Measurements from ENCODE around the gene ST6GALNAC6. TPM values are rescaled to one million over a fixed set of nuclear protein-coding genes. Genes with fewer than 3 reads are reported as not detected.

ST6GALNAC6 gene
- total and polyA plus RNA-seq, 2 of the 8 experiments (the other 6 are each of a cell fraction or from before 2014, with no cell fraction given), result 43.7 to 64.4 TPM

- FAIRE-seq, result no peak
- peaks cover 6 to 28% (median 16%) of the 10 kb centered on the region in 4 experiments; a peak in 6 of 8 replicates for H3K36me3 ChIP-seq (ENCODE audit: control insufficient read depth in 2 of 4, insufficient read depth in 4 of 4, low read length in 3 of 4)
- CTCF ChIA-PET (ENCODE audit: partially characterized antibody), result interaction anchor here (0.6 to 2.1 kb wide), 12 partner anchors 9 to 298 kb away, joined by 3 to 10 read pairs (median 3); partner anchors contain the start of gene ST6GALNAC6
Observed at GRCh38 chr9:127887792-127888191, 11.6 kb downstream of the ST6GALNAC6 start.

More at GRCh38 chr9:127887792-127888191, 11.6 kb downstream of the ST6GALNAC6 start:
- Histone ChIP-seq H2BK12ac (ENCODE audit: low read depth, low read length) (no peak overlapping the region), H3K9me3 (ENCODE audit: insufficient read depth in 2 of 2, low read depth in 1 of 2, low read length in 1 of 2) (no peaks in the 10 kb centered on the region), H3K23me2 (ENCODE audit: low read depth, low read length) (no peaks in the 10 kb centered on the region), H4K8ac (ENCODE audit: extremely low read depth, insufficient read depth, low read length) (no peak overlapping the region; the same call in 1 of the 2 replicates), H3K56ac (replicated peaks; ENCODE audit: insufficient read length, low read depth, low read length) (no peak overlapping the region), H2BK15ac (ENCODE audit: low read length) (no peak overlapping the region), H4K5ac (ENCODE audit: insufficient read length, low read depth, low read length) (no peak overlapping the region), H2BK20ac (ENCODE audit: low read length) (no peak overlapping the region), H3K4ac (replicated peaks; ENCODE audit: insufficient read length, low read depth, low read length) (no peak overlapping the region), H3K18ac (ENCODE audit: extremely low read depth, low read length) (no peak overlapping the region), H3K14ac (ENCODE audit: insufficient read length) (no peak overlapping the region), H3K23ac (ENCODE audit: insufficient read length) (no peak overlapping the region), H4K20me1 (replicated peaks in 1 of 2; ENCODE audit: control insufficient read depth in 1 of 2, insufficient read depth in 2 of 2, low read length in 2 of 2) (peaks cover 0 to 3% of the 10 kb centered on the region in 2 experiments), H3K79me1 (ENCODE audit: low read depth, low read length) (0 out of 2 replicates have a peak, but pooled peaks cover 3% of the 10 kb centered on the region), H2AFZ (ENCODE audit: low read length) (no peak overlapping the region), H3K4me1 (replicated peaks in 1 of 4; ENCODE audit: control insufficient read depth in 3 of 4, insufficient read depth in 4 of 4, low read length in 3 of 4) (no peaks in the 10 kb centered on the region; a peak in 1 of 7 replicates), H2BK5ac (ENCODE audit: low read depth, low read length) (no peak overlapping the region), H3K27me3 (replicated peaks in 1 of 4; ENCODE audit: control insufficient read depth in 3 of 4, extremely low read depth in 1 of 4, insufficient read depth in 3 of 4, low read length in 3 of 4) (no peaks in the 10 kb centered on the region), H3K79me2 (ENCODE audit: control insufficient read depth in 1 of 2, insufficient read depth in 2 of 2, low read length in 2 of 2) (no peaks in the 10 kb centered on the region), H4K91ac (replicated peaks; ENCODE audit: insufficient read length, low read length) (no peak overlapping the region), H3K9ac (replicated peaks in 1 of 4; ENCODE audit: extremely low read depth in 1 of 4, low read depth in 3 of 4, low read length in 3 of 4) (no peak overlapping the region), H3K4me2 (ENCODE audit: insufficient read depth in 1 of 2, low read depth in 2 of 2, low read length in 2 of 2) (no peak overlapping the region), H2AK5ac (ENCODE audit: low read depth, low read length) (no peak overlapping the region), H2BK120ac (replicated peaks; ENCODE audit: low read depth, low read length) (no peak overlapping the region), H3K4me3 (ENCODE audit: extremely low read depth in 1 of 4, insufficient read depth in 2 of 4, low read depth in 3 of 4, low read length in 4 of 4) (no peak overlapping the region), H3K27ac (ENCODE audit: low read depth, low read length) (no peak overlapping the region)
- DNase-seq (ENCODE audit: low read depth in 1 of 2, low spot score in 2 of 2), result no peak
- TF ChIP-seq CREB1 (IDR thresholded peaks at IDR 0.05) (no peak), RXRA (IDR thresholded peaks at IDR 0.05; ENCODE audit: insufficient read depth, low read depth, low read length) (no peak), KDM5A (IDR thresholded peaks at IDR 0.05; ENCODE audit: low read length) (no peak), ASH2L (IDR thresholded peaks at IDR 0.05; ENCODE audit: low read length) (no peak), KDM4A (IDR thresholded peaks at IDR 0.05; ENCODE audit: low read depth, low read length, severe bottlenecking) (no peak), BACH1 (IDR thresholded peaks at IDR 0.05; ENCODE audit: low read length) (no peak), TCF12 (IDR thresholded peaks at IDR 0.05; ENCODE audit: low read depth, low read length) (no peak), SIN3A (conservative IDR thresholded peaks at IDR 0.05 in 1 of 2, IDR thresholded peaks at IDR 0.05 in 1 of 2; ENCODE audit: low read depth in 1 of 2, low read length in 2 of 2) (no peak), EP300 (IDR thresholded peaks at IDR 0.05; ENCODE audit: borderline replicate concordance in 1 of 2, low read depth in 2 of 2, low read length in 2 of 2) (no peak), JUND (IDR thresholded peaks at IDR 0.05; ENCODE audit: low read length) (no peak), RFX5 (IDR thresholded peaks at IDR 0.05; ENCODE audit: borderline replicate concordance, low read depth, low read length) (no peak)
- 89% methylated on average over 2 of the region's 2 CpGs; no CpG with 5 or more reads in 1 of the 2 experiments for WGBS, 2 experiments (ENCODE audit: extremely low coverage in 1 of 2, insufficient coverage in 1 of 2, insufficient read length in 1 of 2, insufficient replicate concordance in 2 of 2, low coverage in 1 of 2, low lambda C conversion rate in 2 of 2, missing lambda C conversion rate in 1 of 2)
- POLR2A ChIA-PET (ENCODE audit: partially characterized antibody), result interaction anchor here (1.2 to 2.3 kb wide), 2 partner anchors 9 to 11 kb away, joined by 4 to 8 read pairs; no protein-coding TSS in a partner anchor
